HT1080 (cell line): ENCODE data around the gene EDEM1. TPM values are rescaled to one million over a fixed set of nuclear protein-coding genes. Genes with fewer than 3 reads are reported as not detected.
A peak's percentile ranks its signal among the peaks of the same experiment; 100 is the strongest.
"Not testable (repeated sequence)": the region's sequence is repeated elsewhere in the genome, so short reads cannot be mapped to it uniquely, and the experiment has no call there.

Experiments used
- DNase-seq: peaks from one replicate; pipeline ENCODE4 v3.0.0-alpha.2; 2015; ENCODE audit warnings: low read depth
- total RNA-seq: library from RNA; depleted of rRNA; stranded (reverse); fragments of >200 nt; shearing (Covaris generic); gene quantifications from 2 replicates; pipeline ENCODE4 v1.2.3, GENCODE V29; 2014

The EDEM1 gene
- total RNA-seq, 1 experiment from 2014 or later: 57.4 TPM

- no peak for DNase-seq
These were observed 41.9 kb downstream of the EDEM1 start for GRCh38 chr3:5229414-5229813.

- no peak for DNase-seq
These were observed 43.6 kb downstream of the EDEM1 start for GRCh38 chr3:5231074-5231473.

- no peak for DNase-seq
These were observed 44.0 kb downstream of the EDEM1 start for GRCh38 chr3:5231487-5231886.

DNA sequence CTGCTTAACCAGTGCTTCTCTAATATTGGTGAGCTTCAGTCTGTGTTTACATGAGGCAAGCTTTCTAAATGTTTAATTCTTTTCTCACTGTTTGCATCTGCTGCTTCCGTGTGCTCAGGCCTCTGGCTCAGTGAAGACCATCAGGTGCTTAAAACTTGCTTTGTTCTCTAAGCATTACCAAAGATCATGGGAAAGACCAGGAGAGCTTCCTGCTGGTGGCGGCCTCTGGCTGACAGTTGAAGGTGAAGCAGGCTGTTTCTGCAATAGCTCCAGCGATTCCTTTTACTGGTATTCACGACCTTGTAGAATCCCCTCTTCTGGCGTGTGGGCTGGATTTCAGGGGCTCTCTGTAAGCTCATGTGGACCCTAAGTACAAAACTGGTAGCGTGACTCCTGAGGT lies 45.1 kb downstream of the EDEM1 start:
- no peak for DNase-seq

GRCh38 chr3:5233026-5233425 lies 45.5 kb downstream of the EDEM1 start:
- no peak for DNase-seq

DNA sequence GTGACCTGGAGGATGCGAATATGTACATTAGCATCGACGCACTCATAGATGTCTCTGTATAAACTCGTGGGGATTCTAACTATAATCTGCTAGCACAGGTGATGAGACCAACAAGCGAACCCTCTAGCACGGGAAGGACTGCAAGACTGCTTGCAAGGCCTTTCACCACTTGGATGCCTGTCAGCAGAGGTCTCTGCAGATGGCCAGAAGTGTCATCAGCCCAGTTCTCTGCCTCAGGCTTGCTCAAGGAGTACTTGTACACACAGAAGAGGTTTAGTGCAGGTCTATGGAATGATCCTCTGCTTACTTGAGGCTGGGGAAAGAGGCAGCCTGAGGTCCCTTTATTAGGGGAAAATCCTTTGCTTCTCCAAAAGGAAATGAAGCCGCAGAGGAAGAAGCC lies 48.1 kb downstream of the EDEM1 start:
- DNase-seq: no peak

DNA sequence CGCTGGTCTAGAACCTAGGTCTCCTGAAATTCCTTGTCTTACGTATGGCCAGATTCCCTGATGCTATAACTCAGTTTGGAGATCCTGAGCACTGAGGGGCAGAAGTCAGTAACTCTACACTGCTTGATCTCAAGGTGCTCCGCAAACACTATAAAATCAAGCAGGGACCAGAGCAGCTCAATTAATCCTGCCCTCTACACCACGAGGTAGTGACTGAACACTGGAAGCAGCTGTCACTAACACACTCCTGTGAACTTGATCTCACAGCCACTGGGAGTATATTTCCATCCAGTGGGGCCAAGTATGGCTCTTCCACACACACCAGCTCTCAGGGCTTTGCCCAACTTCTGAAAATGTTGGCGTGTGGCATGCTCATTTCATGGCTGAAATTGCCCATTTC lies 51.0 kb downstream of the EDEM1 start:
- DNase-seq: no peak

GRCh38 chr3:5239602-5240001 lies 52.1 kb downstream of the EDEM1 start:
- DNase-seq: peak; percentile 52

GRCh38 chr3:5240740-5241139 lies 53.2 kb downstream of the EDEM1 start:
- no peak for DNase-seq

- DNase-seq: not testable (repeated sequence)
These were observed 55.3 kb downstream of the EDEM1 start for GRCh38 chr3:5242785-5243184.

GRCh38 chr3:5245927-5246326 lies 58.4 kb downstream of the EDEM1 start:
- no peak for DNase-seq

DNA sequence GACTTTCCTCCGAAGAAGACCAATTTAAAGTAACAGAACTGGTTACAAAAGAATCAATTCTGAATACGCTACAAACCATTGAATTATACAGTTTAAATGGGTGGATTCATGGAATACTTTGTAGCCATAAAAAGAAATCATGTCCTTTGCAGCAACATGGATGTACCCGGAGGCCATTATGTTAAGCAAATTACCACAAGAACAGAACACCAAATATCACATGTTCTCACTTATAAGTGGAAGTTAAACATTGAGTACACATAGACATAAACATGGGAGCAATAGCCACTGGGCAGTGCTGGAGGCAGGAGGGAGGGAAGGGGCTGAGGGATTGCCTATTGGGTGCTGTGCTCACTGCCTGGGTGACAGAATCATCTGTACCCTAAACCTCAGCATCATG lies 61.3 kb downstream of the EDEM1 start:
- DNase-seq: no peak

- no peak for DNase-seq
These were observed 63.1 kb downstream of the EDEM1 start for GRCh38 chr3:5250467-5251195.

GRCh38 chr3:5251196-5251583 lies 63.7 kb downstream of the EDEM1 start:
- no peak for DNase-seq

DNA sequence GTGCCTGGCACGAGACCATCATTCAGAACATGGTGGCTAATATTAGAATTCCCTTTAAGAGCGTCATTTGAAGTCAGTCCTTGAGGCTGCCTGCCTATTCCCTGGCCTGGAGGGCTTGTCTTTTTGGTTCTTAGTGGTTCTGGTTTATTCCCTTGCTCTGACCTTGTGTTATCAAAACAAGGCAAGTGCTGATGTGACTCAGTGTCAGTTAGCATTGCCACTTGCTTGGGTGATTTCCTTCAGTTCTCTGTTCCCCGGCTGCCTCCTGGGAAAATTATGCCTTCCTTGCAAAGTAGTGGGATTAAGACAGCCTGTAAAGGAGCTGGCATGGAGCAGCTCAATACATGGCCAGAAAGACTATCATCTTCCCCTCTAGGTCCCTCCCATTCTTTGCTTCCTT lies 64.6 kb downstream of the EDEM1 start:
- no peak for DNase-seq

- no peak for DNase-seq
These were observed 67.0 kb downstream of the EDEM1 start for GRCh38 chr3:5254281-5255048.

DNA sequence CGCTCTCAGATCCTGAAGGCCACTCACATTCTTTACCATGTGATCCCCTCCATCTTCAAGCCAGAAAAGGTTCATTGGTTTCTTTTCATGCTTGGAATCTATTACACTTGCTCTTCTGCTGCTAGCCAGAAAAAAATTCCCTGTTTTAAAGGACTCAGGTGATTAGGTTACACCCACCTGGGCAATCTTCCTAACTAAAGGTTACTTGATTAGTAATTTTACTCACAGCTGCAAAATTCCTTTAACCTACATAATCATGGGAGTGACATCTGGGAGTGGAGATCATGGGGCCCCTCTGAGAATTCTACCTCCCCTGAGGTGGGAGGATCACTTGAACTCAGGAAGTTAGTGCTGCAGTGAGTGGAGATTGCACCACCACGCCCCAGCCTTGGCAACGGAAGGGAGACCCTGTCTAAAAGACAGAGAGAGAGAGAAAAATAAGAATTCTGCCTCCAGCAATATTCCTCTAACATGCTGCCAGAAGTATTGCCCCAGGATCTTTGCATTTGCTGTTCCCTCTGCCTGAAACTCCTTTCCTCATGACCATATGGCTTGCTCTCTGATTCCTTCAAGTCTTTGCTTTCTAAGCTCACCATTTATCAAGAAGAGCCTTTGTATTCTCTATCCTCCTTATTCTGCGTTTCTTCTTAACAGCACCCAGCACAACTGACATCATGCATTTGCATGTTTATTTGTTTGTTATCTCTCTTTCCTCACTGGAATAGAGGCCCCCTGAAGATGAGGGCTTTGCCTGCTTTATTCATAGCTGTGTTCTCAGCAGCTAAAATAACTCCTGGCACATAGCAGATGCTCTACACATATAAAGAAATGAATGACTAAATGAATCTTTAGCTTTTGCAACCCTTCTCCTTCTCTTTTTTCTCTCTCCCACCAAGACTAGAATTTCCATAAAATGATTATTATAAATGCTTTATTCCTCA lies 68.2 kb downstream of the EDEM1 start:
- DNase-seq: no peak

GRCh38 chr3:5258526-5258925 lies 71.0 kb downstream of the EDEM1 start:
- DNase-seq: no peak

GRCh38 chr3:5260992-5261501 lies 73.5 kb downstream of the EDEM1 start:
- DNase-seq: no peak

DNA sequence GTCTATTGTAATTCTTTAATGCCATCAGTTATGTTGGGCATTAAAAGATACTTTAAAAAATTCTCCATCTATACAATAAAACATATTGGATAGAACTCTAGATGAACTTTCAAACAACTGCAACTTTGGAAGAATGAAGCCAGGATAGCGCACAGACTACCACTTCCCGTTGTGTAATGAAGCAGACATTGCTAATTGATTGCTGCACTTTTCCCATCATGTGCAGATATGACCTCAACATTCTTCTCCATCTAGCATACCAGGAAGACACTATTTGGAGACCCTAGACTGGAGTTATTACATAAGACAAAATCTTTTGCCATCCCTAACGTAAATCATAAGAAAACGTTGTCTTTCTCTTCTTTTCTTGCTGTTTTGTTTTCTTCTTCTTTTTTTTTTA lies 75.0 kb downstream of the EDEM1 start:
- DNase-seq: no peak

- no peak for DNase-seq
These were observed 76.6 kb downstream of the EDEM1 start for GRCh38 chr3:5264093-5264600.
